GM23248 (cell line): ENCODE results near the gene PSMD2.

ENCODE experiments used
- EZH2 ChIP-seq: fragments of 200-600 bp; sonication (generic); IDR thresholded peaks from 2 replicates; pipeline ENCODE4 v1.6.1; 2018; ENCODE audit warnings: antibody characterized with exemption, mild to moderate bottlenecking; ENCODE audit not compliant: insufficient read depth, poor library complexity, severe bottlenecking
- EZH2phosphoT487 ChIP-seq: fragments of 200-600 bp; sonication (generic); IDR thresholded peaks from 2 replicates; pipeline ENCODE4 v1.6.1; 2018; ENCODE audit warnings: antibody characterized with exemption, moderate library complexity, mild to moderate bottlenecking, low read depth; ENCODE audit not compliant: insufficient read depth

DNA sequence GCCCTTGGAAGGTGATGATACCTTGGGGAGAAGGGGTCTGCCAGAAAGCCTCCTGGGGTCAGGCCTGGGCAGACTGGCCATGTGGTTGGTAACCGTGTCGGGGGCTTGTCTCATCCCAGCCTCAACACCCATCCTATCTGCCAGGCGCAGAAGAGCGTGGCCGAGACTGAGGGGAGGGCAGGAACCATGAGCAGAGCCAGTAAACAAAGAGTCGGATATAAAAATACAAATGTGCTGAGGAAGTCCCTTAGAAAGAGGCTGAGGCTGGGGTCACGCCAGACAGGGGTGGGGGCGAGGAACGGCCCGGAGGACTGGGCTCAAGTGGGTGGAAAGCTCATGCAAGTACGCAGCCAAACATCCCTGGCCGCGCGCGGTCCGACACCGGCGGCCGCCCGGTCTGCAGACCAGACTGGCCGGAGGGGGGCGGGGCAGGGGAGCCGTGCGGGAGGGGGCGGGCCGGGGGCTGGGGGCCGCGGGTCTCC, 39.6 kb upstream of the PSMD2 start:
- TF ChIP-seq EZH2phosphoT487 (no peak), EZH2 (no peak)
